Activated CD8-positive, alpha-beta memory T cell treated with anti-CD3 and anti-CD28 coated beads for 36 hours (primary cell): ENCODE data around the gene ZHX3. TPM values are rescaled to one million over a fixed set of nuclear protein-coding genes. Genes with fewer than 3 reads are reported as not detected.

Experiments used
- CTCF ChIA-PET: fragments of 350-600 bp; sonication (Branson Sonifier 250); formaldehyde crosslinking; loops from one replicate; lab custom pipeline; 2021; ENCODE audit warnings: antibody characterized with exemption; lab: Charles Lee
- POLR2A ChIA-PET: fragments of 350-600 bp; sonication (Branson Sonifier 250); formaldehyde crosslinking; loops from one replicate; lab custom pipeline; 2021; ENCODE audit warnings: antibody characterized with exemption; lab: Charles Lee
- total RNA-seq, 2 experiments: library from RNA; stranded (reverse); gene quantifications; one replicate each; pipeline ENCODE4 v1.2.3, GENCODE V29; 2021

The ZHX3 gene
- total RNA-seq, 2 experiments from 2014 or later: 14.5 to 16.0 TPM

- ChIA-PET POLR2A (no interaction called here), CTCF (no interaction called here)
Measured at GRCh38 chr20:41309817-41310216, 7.7 kb downstream of the ZHX3 start.

GRCh38 chr20:41308726-41309413 is 8.7 kb downstream of the ZHX3 start:
- ChIA-PET POLR2A (no interaction called here), CTCF (interaction anchor here (0.8 kb wide), 1 partner anchor 136 kb away, joined by 3 read pairs; no protein-coding TSS in a partner anchor)

- CTCF ChIA-PET: interaction anchor here (0.8 kb wide), 1 partner anchor 135 kb away, joined by 3 read pairs; no protein-coding TSS in a partner anchor
- POLR2A ChIA-PET: no interaction called here
Measured at GRCh38 chr20:41308290-41308711, 9.2 kb downstream of the ZHX3 start.

- CTCF ChIA-PET: no interaction called here
- POLR2A ChIA-PET: interaction anchor here (1.0 kb wide), 1 partner anchor 9 kb away, joined by 4 read pairs; no protein-coding TSS in a partner anchor
Measured at GRCh38 chr20:41307021-41307420, 10.5 kb downstream of the ZHX3 start.

- POLR2A ChIA-PET: interaction anchor here (1.0 kb wide), 1 partner anchor 10 kb away, joined by 4 read pairs; no protein-coding TSS in a partner anchor
- CTCF ChIA-PET: no interaction called here
Measured at GRCh38 chr20:41306061-41306727, 11.3 kb downstream of the ZHX3 start.

- POLR2A ChIA-PET: no interaction called here
- CTCF ChIA-PET: no interaction called here
Measured at GRCh38 chr20:41304424-41305079, 13.0 kb downstream of the ZHX3 start.

GRCh38 chr20:41304002-41304401 is 13.5 kb downstream of the ZHX3 start:
- POLR2A ChIA-PET: no interaction called here
- CTCF ChIA-PET: no interaction called here

- CTCF ChIA-PET: no interaction called here
Measured at GRCh38 chr20:41300886-41301285, 16.6 kb downstream of the ZHX3 start.

GRCh38 chr20:41300383-41300782 is 17.1 kb downstream of the ZHX3 start:
- ChIA-PET CTCF (no interaction called here), POLR2A (no interaction called here)

More at GRCh38 chr20:41300886-41301285, 16.6 kb downstream of the ZHX3 start:
- POLR2A ChIA-PET: no interaction called here

- CTCF ChIA-PET: no interaction called here
- POLR2A ChIA-PET: no interaction called here
Measured at GRCh38 chr20:41299899-41300298, 17.6 kb downstream of the ZHX3 start.

GRCh38 chr20:41293269-41294037 is 24.1 kb downstream of the ZHX3 start:
- ChIA-PET POLR2A (no interaction called here), CTCF (no interaction called here)

GRCh38 chr20:41290804-41291389 is 26.6 kb downstream of the ZHX3 start:
- CTCF ChIA-PET: no interaction called here
- POLR2A ChIA-PET: no interaction called here

- ChIA-PET CTCF (no interaction called here), POLR2A (no interaction called here)
Measured at GRCh38 chr20:41287327-41287726, 30.2 kb downstream of the ZHX3 start.

- ChIA-PET CTCF (no interaction called here), POLR2A (no interaction called here)
Measured at GRCh38 chr20:41286240-41286851, 31.2 kb downstream of the ZHX3 start.

GRCh38 chr20:41279546-41280225 is 37.8 kb downstream of the ZHX3 start:
- ChIA-PET POLR2A (no interaction called here), CTCF (no interaction called here)

GRCh38 chr20:41278936-41279335 is 38.6 kb downstream of the ZHX3 start:
- ChIA-PET CTCF (interaction anchor here (0.7 kb wide), 1 partner anchor 167 kb away, joined by 3 read pairs; no protein-coding TSS in a partner anchor), POLR2A (no interaction called here)

GRCh38 chr20:41277049-41277448 is 40.5 kb downstream of the ZHX3 start:
- ChIA-PET CTCF (no interaction called here), POLR2A (interaction anchor here (0.7 kb wide), 1 partner anchor 27 kb away, joined by 3 read pairs; no protein-coding TSS in a partner anchor)

GRCh38 chr20:41276317-41276751 is 41.2 kb downstream of the ZHX3 start:
- CTCF ChIA-PET: no interaction called here
- POLR2A ChIA-PET: interaction anchor here (0.7 kb wide), 1 partner anchor 26 kb away, joined by 3 read pairs; no protein-coding TSS in a partner anchor
